Ectodermal cell (in vitro differentiated cells): ENCODE results near the gene SP3.

Experiments used
- H3K27ac ChIP-seq: 2 replicates; pipeline ENCODE4 v1.7.0; 2013; ENCODE audit warnings: mild to moderate bottlenecking, low read depth, low read length; ENCODE audit not compliant: insufficient read depth, poor library complexity, severe bottlenecking
- H3K27me3 ChIP-seq: 2 replicates; pipeline ENCODE4 v1.7.0; 2013; ENCODE audit warnings: mild to moderate bottlenecking, low read length; ENCODE audit not compliant: insufficient read depth, control insufficient read depth, poor library complexity, severe bottlenecking
- H3K36me3 ChIP-seq: one replicate; pipeline ENCODE4 v1.7.0; 2013; ENCODE audit warnings: low read length; ENCODE audit not compliant: control insufficient read depth, insufficient read depth
- H3K4me1 ChIP-seq: one replicate; pipeline ENCODE4 v1.7.0; 2013; ENCODE audit warnings: low read length; ENCODE audit not compliant: control insufficient read depth, insufficient read depth
- H3K4me3 ChIP-seq: 2 replicates; pipeline ENCODE4 v1.7.0; 2013; ENCODE audit warnings: low read depth, low read length, control low read depth; ENCODE audit not compliant: insufficient read depth
- H3K9me3 ChIP-seq: 2 replicates; pipeline ENCODE4 v1.7.0; 2013; ENCODE audit warnings: mild to moderate bottlenecking, low read length, moderate library complexity; ENCODE audit not compliant: control insufficient read depth
- WGBS, 2 experiments: methylation state at CpG; one replicate each; pipeline ENCODE4 v1.1.7; 2013; ENCODE audit warnings: missing lambda C conversion rate in 2 of 2; 5-methylcytosine and 5-hydroxymethylcytosine counted together

The SP3 gene

GRCh38 chr2:173969886-173970285 lies 4.7 kb upstream of the SP3 start:
- Histone ChIP-seq H3K36me3 (no peaks in the 10 kb centered on the region), H3K27me3 (no peaks in the 10 kb centered on the region), H3K4me1 (no peaks in the 10 kb centered on the region), H3K4me3 (no peak overlapping the region), H3K27ac (no peak overlapping the region), H3K9me3 (no peaks in the 10 kb centered on the region)
- WGBS, 2 experiments, result 38 to 50% methylated on average over 1 of the region's 1 CpG

DNA sequence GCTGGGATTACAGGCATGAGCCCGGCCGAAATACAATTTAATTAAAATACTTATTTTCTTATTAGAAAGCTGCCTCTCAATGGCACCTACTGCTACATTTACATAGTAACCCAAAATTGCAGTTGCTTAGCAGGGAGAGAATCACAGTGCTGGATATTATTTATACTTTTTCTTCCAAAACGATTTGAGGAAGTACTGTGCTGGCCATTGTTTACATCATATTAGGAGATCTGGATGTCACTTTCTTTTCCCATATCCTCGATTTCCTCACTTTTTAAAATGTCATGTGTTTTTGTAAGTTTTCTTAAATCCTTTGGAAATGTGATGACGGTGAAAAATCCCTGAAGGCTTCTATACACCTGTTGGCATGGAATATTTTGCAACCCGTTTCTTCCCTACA lies 3.4 kb upstream of the SP3 start:
- H3K36me3 ChIP-seq, result no peaks in the 10 kb centered on the region
- no peaks in the 10 kb centered on the region for H3K4me1 ChIP-seq
- H3K27me3 ChIP-seq, result no peaks in the 10 kb centered on the region
- H3K27ac ChIP-seq, result no peak overlapping the region
- no peak overlapping the region for H3K4me3 ChIP-seq
- no peaks in the 10 kb centered on the region for H3K9me3 ChIP-seq
- 92 to 97% methylated on average over 5 to 6 of the region's 6 CpGs for WGBS, 2 experiments

GRCh38 chr2:173966274-173967098 lies 1.3 kb upstream of the SP3 start:
- H3K27me3 ChIP-seq, result no peaks in the 10 kb centered on the region
- peak overlapping the region; percentile 100 for H3K4me3 ChIP-seq
- H3K27ac ChIP-seq, result peak overlapping the region; percentile 94
- no peaks in the 10 kb centered on the region for H3K9me3 ChIP-seq
- H3K36me3 ChIP-seq, result no peaks in the 10 kb centered on the region
- no peaks in the 10 kb centered on the region for H3K4me1 ChIP-seq
- WGBS, 2 experiments, result 67 to 70% methylated on average over 8 of the region's 8 CpGs

- H3K27me3 ChIP-seq, result no peaks in the 10 kb centered on the region
- H3K36me3 ChIP-seq, result peaks cover 6% of the 10 kb centered on the region
- H3K4me3 ChIP-seq, result peak overlapping the region; percentile 100
- 0 to 1% methylated on average over 72 of the region's 84 CpGs for WGBS, 2 experiments
- H3K9me3 ChIP-seq, result no peaks in the 10 kb centered on the region
- H3K4me1 ChIP-seq, result no peaks in the 10 kb centered on the region
- peak overlapping the region; percentile 97 for H3K27ac ChIP-seq
Observed at GRCh38 chr2:173964565-173965371, 405 bp downstream of the SP3 start.

DNA sequence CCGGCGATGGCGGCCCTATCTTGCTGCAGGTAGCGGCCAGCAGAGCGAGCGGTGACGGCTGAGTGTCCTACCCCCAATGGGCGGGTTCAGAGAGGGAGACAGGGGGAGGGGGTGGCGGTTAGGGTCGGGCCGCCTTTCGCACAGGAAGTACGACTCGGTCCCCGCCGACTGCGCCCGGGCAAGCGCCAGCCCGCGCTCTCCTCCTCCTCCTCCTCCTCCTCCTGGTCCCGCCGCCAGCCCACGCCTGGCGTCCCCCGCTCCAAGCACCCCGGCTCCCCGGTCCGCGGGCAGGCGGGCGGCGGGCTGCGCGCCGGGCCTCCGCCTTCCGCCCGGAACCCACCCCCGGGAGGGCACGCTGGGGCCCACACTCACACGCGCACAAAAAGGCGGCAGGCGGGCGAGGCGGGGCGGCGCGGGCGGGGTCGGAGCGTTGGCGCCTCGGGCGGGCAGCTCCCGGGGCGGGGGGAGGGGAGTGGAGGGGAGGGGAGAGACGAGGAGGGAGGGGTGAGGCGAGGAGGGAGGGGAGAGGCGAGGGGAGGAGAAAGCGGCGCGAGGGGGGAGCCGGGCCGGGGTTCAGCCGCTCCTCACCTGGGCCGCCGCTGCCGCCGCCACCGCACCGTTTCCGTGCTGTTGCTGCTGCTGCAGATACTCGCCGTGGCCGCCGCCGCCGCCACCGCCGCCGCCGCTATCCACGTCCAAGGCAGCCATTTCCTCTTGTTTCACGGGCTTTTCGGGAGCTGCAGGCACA lies 1.2 kb downstream of the SP3 start:
- Histone ChIP-seq H3K9me3 (no peaks in the 10 kb centered on the region), H3K27ac (peak overlapping the region; percentile 97), H3K36me3 (peaks cover 6% of the 10 kb centered on the region), H3K4me1 (no peaks in the 10 kb centered on the region), H3K4me3 (peak overlapping the region; percentile 100), H3K27me3 (no peaks in the 10 kb centered on the region)
- WGBS, 2 experiments, result 0% methylated on average over 74 to 87 of the region's 87 CpGs

- no peaks in the 10 kb centered on the region for H3K9me3 ChIP-seq
- H3K27me3 ChIP-seq, result no peaks in the 10 kb centered on the region
- peaks cover 6% of the 10 kb centered on the region for H3K36me3 ChIP-seq
- peak overlapping the region; percentile 100 for H3K4me3 ChIP-seq
- no peaks in the 10 kb centered on the region for H3K4me1 ChIP-seq
- peak overlapping the region; percentile 97 for H3K27ac ChIP-seq
- WGBS, 2 experiments, result 0 to 1% methylated on average over 43 of the region's 44 CpGs
Observed at GRCh38 chr2:173963323-173963816, 1.8 kb downstream of the SP3 start.

GRCh38 chr2:173962583-173963110 lies 2.5 kb downstream of the SP3 start:
- Histone ChIP-seq H3K27me3 (no peaks in the 10 kb centered on the region), H3K4me3 (peak overlapping the region; percentile 100), H3K4me1 (no peaks in the 10 kb centered on the region), H3K36me3 (peaks cover 6% of the 10 kb centered on the region), H3K27ac (peak overlapping the region; percentile 97), H3K9me3 (no peaks in the 10 kb centered on the region)
- 7 to 19% methylated on average over 3 to 4 of the region's 4 CpGs for WGBS, 2 experiments

GRCh38 chr2:173962031-173962430 lies 3.1 kb downstream of the SP3 start:
- Histone ChIP-seq H3K4me1 (no peaks in the 10 kb centered on the region), H3K27ac (no peak overlapping the region), H3K9me3 (no peaks in the 10 kb centered on the region), H3K36me3 (peaks cover 6% of the 10 kb centered on the region), H3K27me3 (no peaks in the 10 kb centered on the region), H3K4me3 (peak overlapping the region; percentile 100)
- 78 to 85% methylated on average over 1 of the region's 1 CpG for whole genome bisulfite sequencing, 2 experiments

- H3K36me3 ChIP-seq, result peaks cover 9% of the 10 kb centered on the region
- H3K9me3 ChIP-seq, result no peaks in the 10 kb centered on the region
- H3K27ac ChIP-seq, result no peak overlapping the region
- no peak overlapping the region for H3K4me3 ChIP-seq
- H3K27me3 ChIP-seq, result no peaks in the 10 kb centered on the region
- no peaks in the 10 kb centered on the region for H3K4me1 ChIP-seq
- 80% methylated on average over 1 of the region's 1 CpG; no CpG with 5 or more reads in 1 of the 2 experiments for WGBS, 2 experiments
Observed at GRCh38 chr2:173961346-173961705, 3.8 kb downstream of the SP3 start.
